Bone marrow (tissue), 2 donors: ENCODE measurements around the gene WSCD1.

ENCODE experiments used
- DNase-seq, 2 donors: peaks; one replicate each; lab custom pipeline; 2025; lab: John Stamatoyannopoulos, UW

Gene WSCD1

GRCh38 chr17:6086603-6087400 lies 16.6 kb downstream of the WSCD1 start:
- no peak for DNase-seq

- DNase-seq = no peak
Observed at GRCh38 chr17:6088141-6088540, 18.0 kb downstream of the WSCD1 start.

- no peak for DNase-seq
Observed at GRCh38 chr17:6090253-6090652, 20.1 kb downstream of the WSCD1 start.

GRCh38 chr17:6092182-6092902 lies 22.2 kb downstream of the WSCD1 start:
- DNase-seq = no peak

- DNase-seq = no peak
Observed at GRCh38 chr17:6092903-6093468, 22.8 kb downstream of the WSCD1 start.

GRCh38 chr17:6094453-6094852 lies 24.3 kb downstream of the WSCD1 start:
- no peak for DNase-seq

GRCh38 chr17:6094926-6095325 lies 24.7 kb downstream of the WSCD1 start:
- no peak for DNase-seq

GRCh38 chr17:6095501-6095900 lies 25.3 kb downstream of the WSCD1 start:
- DNase-seq = no peak

GRCh38 chr17:6096201-6097004 lies 26.2 kb downstream of the WSCD1 start:
- no peak for DNase-seq

GRCh38 chr17:6097005-6097279 lies 26.8 kb downstream of the WSCD1 start:
- DNase-seq = no peak

GRCh38 chr17:6098050-6098822 lies 28.1 kb downstream of the WSCD1 start:
- DNase-seq = no peak

- DNase-seq = no peak
Observed at GRCh38 chr17:6098823-6099180, 28.6 kb downstream of the WSCD1 start.

- no peak for DNase-seq
Observed at GRCh38 chr17:6099492-6099891, 29.3 kb downstream of the WSCD1 start.

GRCh38 chr17:6100146-6100545 lies 30.0 kb downstream of the WSCD1 start:
- no peak for DNase-seq

- no peak for DNase-seq
Observed at GRCh38 chr17:6100891-6101500, 30.8 kb downstream of the WSCD1 start.

GRCh38 chr17:6101706-6102105 lies 31.5 kb downstream of the WSCD1 start:
- DNase-seq = no peak

GRCh38 chr17:6102615-6103014 lies 32.4 kb downstream of the WSCD1 start:
- DNase-seq = no peak

- no peak for DNase-seq
Observed at GRCh38 chr17:6104956-6105648, 34.9 kb downstream of the WSCD1 start.

- no peak for DNase-seq
Observed at GRCh38 chr17:6105649-6106007, 35.4 kb downstream of the WSCD1 start.

GRCh38 chr17:6106212-6106611 lies 36.0 kb downstream of the WSCD1 start:
- no peak for DNase-seq

- DNase-seq = no peak
Observed at GRCh38 chr17:6107791-6108190, 37.6 kb downstream of the WSCD1 start.
